ENCODE measurements around the gene CHRD.

Gene CHRD

DNA sequence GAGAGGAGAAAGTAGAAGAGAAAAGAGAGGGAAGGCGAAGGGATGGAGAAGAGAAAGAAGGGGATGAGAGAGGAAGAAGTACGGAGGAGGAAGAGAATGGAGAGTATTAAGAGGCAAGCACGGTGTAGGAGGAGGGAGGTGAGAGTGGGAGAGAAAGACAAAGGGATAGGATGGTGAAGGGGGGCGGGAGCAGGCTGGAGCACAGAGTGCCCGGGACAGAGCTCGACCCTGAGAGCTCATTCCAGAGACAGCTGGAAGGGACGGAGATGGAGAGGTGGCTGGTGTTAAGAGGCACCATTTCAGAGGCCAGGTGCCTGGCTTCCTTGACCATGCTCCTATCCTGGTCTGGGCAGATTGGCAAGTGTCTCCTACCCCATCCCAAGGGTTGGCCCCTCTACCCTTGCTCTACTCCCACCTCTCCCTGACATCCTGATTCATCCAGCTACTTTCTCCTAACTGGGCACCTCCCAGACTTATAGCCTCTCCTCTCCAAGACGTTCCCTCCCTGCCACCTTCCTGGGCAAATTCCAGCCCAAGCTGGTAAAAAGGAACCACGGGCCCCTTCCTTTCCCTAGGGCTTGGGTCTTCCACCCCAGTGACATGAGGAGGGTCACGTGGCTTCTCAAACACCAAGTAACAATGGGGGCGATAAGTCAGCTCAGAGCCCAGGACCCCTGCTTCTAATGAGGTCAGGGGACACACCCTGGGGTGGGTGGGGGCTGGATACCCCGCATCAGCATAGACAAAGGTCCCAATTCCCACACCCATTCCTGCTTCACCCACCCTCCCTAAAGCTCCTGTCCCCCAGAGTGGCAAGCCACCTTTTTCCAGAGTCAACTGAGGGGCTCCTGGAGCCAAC is 19.6 kb upstream of the CHRD start:
- no peak for DNase-seq (ENCODE audit: extremely low read depth in 1 of 2, low read depth in 1 of 2)

- DNase-seq (ENCODE audit: extremely low read depth in 1 of 2, low read depth in 1 of 2): no peak
These were observed 18.8 kb upstream of the CHRD start for GRCh38 chr3:184360929-184361531.

DNA sequence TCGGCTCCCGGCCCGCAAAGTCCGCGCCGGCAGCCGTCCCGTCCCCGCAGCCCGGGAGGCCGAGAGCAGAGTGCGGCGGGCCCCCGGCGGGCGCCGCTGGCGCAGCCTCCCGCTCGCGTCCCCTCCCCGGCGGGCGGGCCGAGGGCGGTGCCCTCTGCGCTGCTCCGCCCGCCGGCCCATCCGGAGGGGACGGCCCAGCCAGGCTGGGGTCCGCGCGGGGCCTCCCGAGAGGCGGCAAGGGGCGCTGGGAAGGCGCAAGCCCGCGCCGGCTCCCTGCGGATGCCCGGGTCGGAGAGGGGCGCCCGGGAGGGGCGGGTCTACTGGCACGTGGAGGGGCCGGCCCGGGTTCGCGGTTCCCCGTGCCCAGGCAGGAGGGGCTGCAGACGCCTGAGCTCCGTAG is 18.3 kb upstream of the CHRD start, which contains the start of the genes CLCN2 and POLR2H:
TSS of gene CLCN2 (minus strand) at position 74 of the 400 bp plus-strand sequence. CDS start 126 bp downstream, outside the sequence.
TSS of gene POLR2H (plus strand) at position 179 of the 400 bp plus-strand sequence. CDS start 1,783 bp downstream, outside the sequence.
- DNase-seq (ENCODE audit: extremely low read depth in 1 of 2, low read depth in 1 of 2): peak in 1 of 2 donors; percentile 26

GRCh38 chr3:184361932-184362667 is 17.8 kb upstream of the CHRD start:
- DNase-seq (ENCODE audit: extremely low read depth in 1 of 2, low read depth in 1 of 2): peak; percentile 6 to 17

GRCh38 chr3:184362668-184363546 is 16.9 kb upstream of the CHRD start:
- peak; percentile 90 to 91 for DNase-seq (ENCODE audit: extremely low read depth in 1 of 2, low read depth in 1 of 2)

GRCh38 chr3:184366619-184367289 is 13.1 kb upstream of the CHRD start:
- DNase-seq (ENCODE audit: extremely low read depth in 1 of 2, low read depth in 1 of 2): no peak

GRCh38 chr3:184368116-184368515 is 11.7 kb upstream of the CHRD start:
- DNase-seq (ENCODE audit: extremely low read depth in 1 of 2, low read depth in 1 of 2): no peak

DNA sequence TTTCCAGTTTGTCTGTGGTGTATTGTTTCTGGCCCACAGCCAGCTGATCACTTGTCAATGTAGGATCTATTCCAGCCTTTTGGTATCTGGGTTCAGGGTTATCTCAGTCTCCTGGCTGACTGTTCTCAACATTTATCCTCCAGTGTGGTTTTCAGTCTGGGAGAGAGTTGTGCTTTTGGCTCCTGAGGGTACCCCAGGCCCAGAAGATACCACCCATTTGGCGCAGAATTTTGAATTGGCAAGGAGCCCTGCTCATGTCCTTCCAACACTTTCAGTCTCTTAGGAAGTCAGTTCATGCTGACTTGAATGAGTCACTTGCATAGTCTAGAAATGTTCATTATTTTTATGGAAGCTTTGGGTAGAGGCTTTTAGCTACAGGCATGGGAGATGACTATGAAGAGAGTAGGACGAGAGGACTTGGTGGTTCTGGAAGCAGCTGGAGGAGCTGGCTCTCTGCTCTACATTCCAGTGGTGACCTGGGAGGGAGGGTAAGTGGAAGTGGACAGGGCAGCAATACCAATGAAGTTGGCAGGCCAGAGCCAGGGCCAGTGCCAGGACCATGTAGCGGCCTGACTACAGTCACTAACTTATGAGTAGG is 11.2 kb upstream of the CHRD start:
- no peak for DNase-seq (ENCODE audit: extremely low read depth in 1 of 2, low read depth in 1 of 2)

GRCh38 chr3:184371570-184372018 is 8.3 kb upstream of the CHRD start:
- DNase-seq (ENCODE audit: extremely low read depth in 1 of 2, low read depth in 1 of 2): peak; percentile 7 to 22

DNA sequence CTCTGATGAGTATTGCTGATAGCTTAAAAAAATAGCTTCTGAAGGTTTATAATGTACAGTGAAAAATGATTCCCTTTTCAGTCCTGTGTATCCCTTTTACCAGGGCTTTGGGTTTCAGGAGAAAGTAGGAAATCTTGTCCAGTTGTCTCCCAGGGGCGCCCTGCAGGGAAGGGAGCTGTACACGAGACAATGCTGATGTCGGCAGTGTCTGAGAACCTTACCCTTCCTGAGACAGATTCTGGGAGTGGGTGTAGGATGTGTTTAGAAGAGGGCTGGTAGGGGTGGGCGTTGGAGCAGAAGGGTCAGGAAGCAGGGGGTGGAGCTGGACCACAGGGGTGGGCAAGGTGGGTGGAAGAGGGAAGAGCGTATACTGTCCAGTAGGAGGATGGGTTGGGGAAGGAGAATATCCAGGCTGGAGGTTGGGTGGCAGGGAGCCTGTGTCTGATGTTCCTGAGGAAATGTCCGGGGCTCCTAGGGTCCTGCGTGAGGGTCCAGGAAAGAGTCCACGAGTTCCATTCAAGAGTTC is 7.5 kb upstream of the CHRD start:
- DNase-seq (ENCODE audit: extremely low read depth in 1 of 2, low read depth in 1 of 2): no peak

- DNase-seq (ENCODE audit: extremely low read depth in 1 of 2, low read depth in 1 of 2): no peak
These were observed 6.9 kb upstream of the CHRD start for GRCh38 chr3:184372911-184373310.

DNA sequence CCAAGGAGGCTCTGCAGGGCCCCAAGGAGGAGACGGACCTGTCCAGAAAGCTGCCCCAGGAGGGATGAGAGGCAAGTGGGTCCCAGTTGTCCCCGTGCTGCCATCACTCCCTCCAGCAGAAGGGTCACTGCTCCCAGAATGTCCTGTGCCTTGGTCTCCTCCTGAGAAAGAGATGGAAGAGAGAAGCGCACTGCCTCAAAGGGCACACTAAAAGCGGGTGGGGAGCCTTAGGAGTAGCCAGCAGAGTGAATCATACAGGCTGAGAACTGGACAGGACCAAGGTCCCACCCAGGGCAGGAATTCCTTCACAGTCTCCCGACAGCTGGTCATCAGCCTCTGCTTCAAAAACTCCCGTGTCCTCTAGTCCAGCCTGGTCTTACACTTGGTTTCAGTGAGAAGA is 6.4 kb upstream of the CHRD start:
- no peak for DNase-seq (ENCODE audit: extremely low read depth in 1 of 2, low read depth in 1 of 2)

- DNase-seq (ENCODE audit: extremely low read depth in 1 of 2, low read depth in 1 of 2): no peak
These were observed 4.0 kb upstream of the CHRD start for GRCh38 chr3:184375747-184376461.

DNA sequence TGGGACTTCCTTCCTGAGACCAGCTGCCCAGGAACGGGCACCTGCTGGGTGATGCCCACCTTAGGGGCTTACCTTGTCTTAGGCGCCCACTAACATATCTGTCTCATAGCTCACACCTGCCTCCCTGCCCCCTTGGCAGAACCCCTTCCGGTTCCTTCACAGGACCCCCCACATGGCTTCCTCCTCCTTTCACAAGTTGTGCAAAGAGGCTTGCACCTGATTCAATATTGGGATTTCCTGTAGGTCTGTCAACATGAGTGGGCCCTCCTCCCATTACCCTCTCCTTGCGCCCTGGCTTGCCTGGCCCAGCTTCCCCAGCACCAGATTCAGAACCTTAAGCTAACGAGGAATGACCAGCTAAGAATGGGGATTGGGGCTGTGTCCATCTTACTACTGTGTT is 2.5 kb upstream of the CHRD start:
- no peak for DNase-seq (ENCODE audit: extremely low read depth in 1 of 2, low read depth in 1 of 2)

GRCh38 chr3:184377882-184378445 is 1.9 kb upstream of the CHRD start, which contains the start of gene THPO:
Gene THPO (minus strand): TSS chr3:184378207. CDS start chr3:184376259, 1,948 bp downstream.
- DNase-seq (ENCODE audit: extremely low read depth in 1 of 2, low read depth in 1 of 2): no peak

DNA sequence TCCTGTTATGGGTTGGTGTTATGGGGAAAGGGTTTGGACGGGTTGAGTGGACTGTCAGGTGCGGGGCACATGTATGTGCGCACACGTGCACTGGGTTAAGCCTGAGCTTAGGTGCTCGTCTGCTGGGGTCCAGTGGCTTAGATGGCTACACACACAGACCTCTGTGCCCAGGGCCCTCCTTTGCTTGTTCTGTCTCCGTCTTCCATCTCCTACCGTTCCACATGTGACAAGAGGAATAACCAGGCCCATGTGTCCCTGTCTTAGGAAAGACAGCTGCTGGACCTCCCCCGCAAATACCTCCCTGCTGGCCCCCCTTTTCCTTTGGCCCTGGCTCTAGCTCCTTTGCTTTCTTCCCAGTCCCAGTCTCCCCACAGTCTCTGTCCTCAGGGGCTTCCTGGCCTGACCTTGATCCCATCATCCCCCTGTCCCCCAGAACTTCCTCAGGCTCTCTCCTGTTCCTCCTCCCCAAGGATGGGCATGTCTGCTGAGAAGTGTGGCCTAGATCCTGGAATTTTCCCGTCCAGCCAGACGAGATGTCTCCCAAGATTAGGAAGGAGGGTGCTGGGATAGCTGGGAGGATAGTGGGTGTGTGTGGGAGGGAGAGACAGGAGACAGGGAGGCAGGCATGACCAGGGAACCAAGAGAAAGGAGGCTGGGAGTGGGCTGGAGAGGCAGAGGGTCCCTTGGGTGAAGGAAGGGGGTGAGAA is 1.1 kb upstream of the CHRD start:
- DNase-seq (ENCODE audit: extremely low read depth in 1 of 2, low read depth in 1 of 2): no peak

- DNase-seq (ENCODE audit: extremely low read depth in 1 of 2, low read depth in 1 of 2): no peak
These were observed 352 bp downstream of the CHRD start for GRCh38 chr3:184380185-184380626.
